Omental fat pad (tissue), 4 donors: ENCODE measurements around the gene EXOC3. TPM values are rescaled to one million over a fixed set of nuclear protein-coding genes. Genes with fewer than 3 reads are reported as not detected.

ENCODE experiments used
- ATAC-seq: fragments of 150-250 bp; one replicate; pipeline ENCODE4 v1.9.1; 2016; ENCODE audit warnings: mild to moderate bottlenecking, moderate library complexity; ENCODE audit not compliant: low FRiP score
- DNase-seq: peaks from one replicate; pipeline ENCODE4 v3.0.0-alpha.2; 2019; ENCODE audit warnings: low spot score
- total RNA-seq, 4 donors: library from RNA; depleted of rRNA; stranded (reverse); fragments of >200 nt; gene quantifications; one replicate each; pipeline ENCODE4 v1.1.0, GENCODE V29; 2016
- TF ChIP-seq, protein P1 (sequence below), 3 donors: fragments of 450-650 bp; IDR thresholded peaks; one replicate each; pipeline ENCODE4 v1.5.1; 2016 to 2017; ENCODE audit warnings: antibody characterized with exemption in 3 of 3, mild to moderate bottlenecking in 3 of 3, moderate library complexity in 2 of 3

Gene EXOC3
- total RNA-seq, 4 donors from 2014 or later = 46.0 to 56.1 (median 49.5) TPM

- no peak for DNase-seq
- no peak for ATAC-seq
- TF ChIP-seq, protein P1, sequence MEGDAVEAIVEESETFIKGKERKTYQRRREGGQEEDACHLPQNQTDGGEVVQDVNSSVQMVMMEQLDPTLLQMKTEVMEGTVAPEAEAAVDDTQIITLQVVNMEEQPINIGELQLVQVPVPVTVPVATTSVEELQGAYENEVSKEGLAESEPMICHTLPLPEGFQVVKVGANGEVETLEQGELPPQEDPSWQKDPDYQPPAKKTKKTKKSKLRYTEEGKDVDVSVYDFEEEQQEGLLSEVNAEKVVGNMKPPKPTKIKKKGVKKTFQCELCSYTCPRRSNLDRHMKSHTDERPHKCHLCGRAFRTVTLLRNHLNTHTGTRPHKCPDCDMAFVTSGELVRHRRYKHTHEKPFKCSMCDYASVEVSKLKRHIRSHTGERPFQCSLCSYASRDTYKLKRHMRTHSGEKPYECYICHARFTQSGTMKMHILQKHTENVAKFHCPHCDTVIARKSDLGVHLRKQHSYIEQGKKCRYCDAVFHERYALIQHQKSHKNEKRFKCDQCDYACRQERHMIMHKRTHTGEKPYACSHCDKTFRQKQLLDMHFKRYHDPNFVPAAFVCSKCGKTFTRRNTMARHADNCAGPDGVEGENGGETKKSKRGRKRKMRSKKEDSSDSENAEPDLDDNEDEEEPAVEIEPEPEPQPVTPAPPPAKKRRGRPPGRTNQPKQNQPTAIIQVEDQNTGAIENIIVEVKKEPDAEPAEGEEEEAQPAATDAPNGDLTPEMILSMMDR (IDR thresholded peaks at IDR 0.05) = no peak
Observed at GRCh38 chr5:419970-420369, 23.0 kb upstream of the EXOC3 start.

- ATAC-seq (no peak), DNase-seq (no peak)
- TF ChIP-seq, protein P1 (IDR thresholded peaks at IDR 0.05) = no peak
Observed at GRCh38 chr5:420632-421286, 22.2 kb upstream of the EXOC3 start.

DNA sequence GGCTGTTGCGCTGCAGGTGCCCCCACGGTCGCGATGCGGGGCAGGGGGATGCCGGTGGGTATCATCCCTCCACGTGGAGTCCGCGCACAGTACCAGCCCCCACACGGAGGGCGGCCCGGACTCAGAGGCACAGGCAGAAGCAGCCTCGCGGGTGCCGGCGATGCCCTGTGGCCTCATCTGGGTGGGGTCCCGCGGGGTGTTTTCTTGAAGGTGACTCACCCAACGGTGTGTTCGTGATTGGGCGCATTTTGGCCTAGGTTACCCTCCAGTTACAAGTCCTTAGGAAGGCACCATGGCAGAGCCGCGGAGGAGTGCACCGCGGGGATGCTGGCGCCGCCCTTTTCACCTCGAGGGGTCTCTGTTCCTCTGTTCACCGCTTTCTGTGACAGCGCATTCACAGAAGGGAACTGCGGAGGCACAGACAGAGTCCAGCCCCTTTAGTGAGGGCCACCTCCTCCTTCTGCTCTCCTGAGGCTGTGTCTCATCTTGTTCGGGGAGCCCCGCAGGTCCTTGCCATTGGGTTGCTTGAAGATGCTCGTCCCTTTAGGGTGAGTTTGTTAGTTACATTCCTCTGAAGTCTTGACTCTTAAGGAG, 21.6 kb upstream of the EXOC3 start:
- TF ChIP-seq, protein P1 (IDR thresholded peaks at IDR 0.05) = no peak
- DNase-seq (no peak), ATAC-seq (no peak)

GRCh38 chr5:421901-422300, 21.1 kb upstream of the EXOC3 start:
- no peak for DNase-seq
- TF ChIP-seq, protein P1 (IDR thresholded peaks at IDR 0.05) = no peak

GRCh38 chr5:422323-423232, 20.4 kb upstream of the EXOC3 start:
- no peak for ATAC-seq
- no peak for DNase-seq
- TF ChIP-seq, protein P1 (IDR thresholded peaks at IDR 0.05) = no peak

More at GRCh38 chr5:421901-422300, 21.1 kb upstream of the EXOC3 start:
- no peak for ATAC-seq

- DNase-seq (no peak), ATAC-seq (no peak)
- TF ChIP-seq, protein P1 (IDR thresholded peaks at IDR 0.05) = no peak
Observed at GRCh38 chr5:423233-423565, 19.8 kb upstream of the EXOC3 start.
